ENCODE measurements around the gene CCNY.
"Not testable (repeated sequence)": the region's sequence is repeated elsewhere in the genome, so short reads cannot be mapped to it uniquely, and the experiment has no call there.

The CCNY gene

DNA sequence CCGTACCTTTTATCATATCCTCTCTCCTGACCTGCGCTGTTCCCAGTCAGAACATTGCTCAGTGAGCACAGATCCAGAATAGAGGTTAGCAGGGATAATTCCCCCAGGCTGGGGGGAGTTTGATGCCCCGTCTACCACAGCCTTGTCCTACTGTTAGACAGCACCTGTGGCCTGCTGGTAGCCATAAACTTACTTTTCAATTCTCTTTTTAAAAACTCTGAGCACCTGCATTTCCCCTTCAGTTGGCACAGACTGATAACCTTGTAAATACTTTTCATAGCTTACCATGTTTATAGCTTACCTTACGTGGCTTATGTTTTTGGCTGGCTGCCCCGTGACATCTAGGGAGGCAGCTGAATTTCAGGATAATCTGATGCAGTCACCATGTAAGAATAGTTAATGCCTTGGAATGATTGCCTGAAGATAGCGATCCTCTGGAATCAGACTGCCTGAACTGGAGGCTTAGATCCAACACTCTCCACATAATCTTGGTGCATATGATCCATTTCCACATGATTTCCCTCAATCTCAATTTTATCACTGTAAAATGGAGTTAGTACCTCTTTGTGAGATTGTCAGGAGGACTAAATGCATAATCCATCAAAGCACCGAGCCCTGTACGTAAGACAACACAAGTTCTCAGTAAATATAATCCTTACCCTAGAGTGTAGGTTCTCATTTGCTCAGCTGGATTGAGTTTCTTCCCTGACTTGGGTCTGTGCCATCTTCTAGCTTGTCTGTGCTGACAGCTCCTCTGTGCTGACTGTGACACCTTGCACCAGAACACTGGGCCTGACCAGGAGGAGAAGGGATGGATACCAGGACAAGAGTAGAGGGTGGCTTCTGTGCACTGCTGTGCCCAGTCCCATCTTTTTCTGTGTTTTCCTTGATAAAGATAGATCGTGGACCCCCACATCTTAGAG is 157.1 kb downstream of the CCNY start:
- peak; percentile 18 for DNase-seq

- no peak for DNase-seq
These were observed 159.3 kb downstream of the CCNY start for GRCh38 chr10:35495521-35496119.

GRCh38 chr10:35497909-35498308 is 161.6 kb downstream of the CCNY start:
- no peak for DNase-seq

GRCh38 chr10:35498693-35499092 is 162.4 kb downstream of the CCNY start:
- no peak for DNase-seq

DNA sequence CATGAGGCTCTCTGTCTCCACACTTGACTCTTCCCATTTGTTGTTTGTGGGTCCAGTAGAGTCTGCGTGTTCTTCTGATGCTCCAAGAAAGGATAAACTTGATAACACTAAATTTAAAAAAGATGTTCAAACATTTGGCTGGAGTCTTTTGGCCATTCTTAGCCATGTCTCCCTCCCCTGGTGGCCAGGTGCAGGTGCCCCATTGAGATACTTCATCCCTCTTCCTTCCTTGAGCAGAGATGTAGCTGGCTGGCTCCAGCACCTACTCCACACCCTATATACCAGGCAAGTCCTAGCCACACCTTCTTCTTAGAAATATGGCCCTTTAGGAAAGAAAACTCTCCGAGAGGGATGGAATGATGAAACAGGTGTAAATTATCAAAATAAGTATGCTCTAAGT is 165.6 kb downstream of the CCNY start:
- no peak for DNase-seq

GRCh38 chr10:35502692-35503091 is 166.4 kb downstream of the CCNY start:
- no peak for DNase-seq

DNA sequence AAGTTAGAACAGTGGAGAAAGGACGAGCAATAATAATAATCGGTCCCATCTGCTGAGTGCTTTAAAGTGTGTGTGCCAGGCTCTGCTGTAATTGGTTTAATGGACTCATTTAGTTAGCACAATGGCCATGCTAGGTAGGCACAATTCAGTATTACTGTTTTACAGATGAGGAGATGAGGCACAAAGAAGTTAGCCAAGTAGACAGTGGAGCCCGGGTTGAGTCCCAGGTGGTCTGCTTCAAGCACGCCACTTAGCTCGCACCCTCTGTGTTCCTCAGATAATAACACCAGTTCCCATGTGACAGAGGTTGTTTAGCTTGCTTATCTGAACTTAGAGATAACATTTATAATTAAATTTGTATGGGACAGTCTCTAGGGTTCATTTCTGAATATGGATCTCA is 167.3 kb downstream of the CCNY start:
- no peak for DNase-seq

DNA sequence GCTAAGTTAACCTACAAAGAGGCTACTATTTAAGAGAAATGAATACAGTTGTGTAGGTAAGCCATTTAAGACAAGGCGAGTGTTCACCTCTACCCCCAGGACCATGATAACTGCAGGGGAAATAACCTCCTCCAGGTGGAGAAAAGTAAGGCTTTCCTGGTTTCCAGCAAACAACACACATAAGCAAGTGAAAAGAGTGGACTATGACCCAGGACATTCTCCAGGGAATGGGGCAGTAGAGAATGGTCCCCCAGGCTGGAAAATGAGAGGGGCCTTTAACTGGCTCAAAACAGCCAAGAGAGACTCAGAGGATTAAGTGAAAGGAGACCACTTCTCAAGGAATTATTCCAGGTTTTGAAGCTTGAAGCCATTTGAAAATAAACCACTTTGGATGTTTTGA is 167.8 kb downstream of the CCNY start:
- DNase-seq = no peak

GRCh38 chr10:35505241-35505873 is 169.0 kb downstream of the CCNY start:
- DNase-seq = no peak

DNA sequence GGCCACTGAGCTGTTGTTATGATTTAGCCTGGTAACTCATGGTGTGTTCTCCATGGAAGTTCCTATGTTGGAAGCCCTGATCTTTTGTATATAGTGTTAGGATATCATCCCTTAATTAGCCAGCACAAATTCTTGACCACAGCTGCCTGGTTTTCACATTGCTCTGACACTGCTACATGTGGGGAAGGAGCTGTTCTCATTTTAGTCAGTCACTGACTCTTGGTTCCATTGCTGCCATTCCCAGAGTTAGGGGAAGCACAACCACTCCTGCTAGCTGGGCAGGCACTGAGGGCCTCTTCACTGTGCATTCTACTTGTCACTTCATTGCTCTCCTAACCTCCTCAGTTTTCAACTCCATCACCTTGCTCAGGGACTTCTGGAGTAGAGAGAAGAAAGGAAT is 170.4 kb downstream of the CCNY start:
- no peak for DNase-seq

DNA sequence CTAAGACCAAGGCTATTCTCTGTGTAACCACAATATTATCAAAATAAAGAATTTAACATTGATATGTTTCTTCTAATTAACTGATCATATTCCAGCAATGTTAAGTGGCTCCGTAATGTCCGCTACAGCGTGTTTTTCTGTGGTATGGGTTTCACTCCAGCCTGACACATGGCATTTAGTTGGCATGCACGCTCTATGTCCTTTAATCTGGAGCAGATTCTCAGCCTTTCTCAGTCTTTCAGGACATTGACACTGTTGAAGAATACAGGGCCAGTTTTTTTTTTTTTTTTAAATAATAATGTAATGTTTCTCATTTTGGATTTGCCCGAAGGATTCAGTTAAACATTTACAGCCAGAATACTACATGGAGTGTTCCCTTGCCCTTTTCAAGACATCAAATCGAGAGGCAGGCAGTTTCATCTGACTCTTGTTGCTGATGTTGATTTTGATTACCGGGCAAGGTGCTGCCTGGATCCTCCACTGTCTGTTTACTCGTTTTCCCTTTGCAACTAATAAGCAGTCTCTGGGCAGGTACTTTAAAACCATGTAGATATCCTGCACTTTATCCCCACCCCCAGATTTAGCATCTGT is 171.3 kb downstream of the CCNY start:
- DNase-seq = no peak

- no peak for DNase-seq
These were observed 172.3 kb downstream of the CCNY start for GRCh38 chr10:35508647-35509046.

GRCh38 chr10:35510891-35511290 is 174.6 kb downstream of the CCNY start:
- DNase-seq = no peak

GRCh38 chr10:35511647-35512046 is 175.3 kb downstream of the CCNY start:
- no peak for DNase-seq

GRCh38 chr10:35516102-35516670 is 179.9 kb downstream of the CCNY start:
- no peak for DNase-seq

- peak; percentile 8 for DNase-seq
These were observed 181.3 kb downstream of the CCNY start for GRCh38 chr10:35517431-35518181.

DNA sequence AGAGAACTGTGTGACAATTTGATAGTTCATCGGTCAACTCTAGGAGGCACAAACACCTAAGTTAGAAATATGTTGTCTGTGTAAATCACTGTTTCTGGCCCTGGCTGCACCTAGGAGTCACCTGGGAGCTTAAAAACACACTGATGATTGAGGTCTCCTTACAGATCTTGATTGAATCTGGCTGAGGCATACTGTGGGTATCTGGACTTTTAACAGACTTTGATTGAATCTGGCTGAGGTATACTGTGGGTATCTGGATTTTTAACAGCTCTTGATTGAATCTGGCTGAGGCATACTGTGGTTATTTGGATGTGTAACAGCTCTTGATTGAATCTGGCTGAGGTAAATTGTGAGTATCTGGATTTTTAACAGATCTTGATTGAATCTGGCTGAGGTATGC is 181.9 kb downstream of the CCNY start:
- DNase-seq = not testable (repeated sequence)

GRCh38 chr10:35520996-35521395 is 184.7 kb downstream of the CCNY start:
- no peak for DNase-seq

DNA sequence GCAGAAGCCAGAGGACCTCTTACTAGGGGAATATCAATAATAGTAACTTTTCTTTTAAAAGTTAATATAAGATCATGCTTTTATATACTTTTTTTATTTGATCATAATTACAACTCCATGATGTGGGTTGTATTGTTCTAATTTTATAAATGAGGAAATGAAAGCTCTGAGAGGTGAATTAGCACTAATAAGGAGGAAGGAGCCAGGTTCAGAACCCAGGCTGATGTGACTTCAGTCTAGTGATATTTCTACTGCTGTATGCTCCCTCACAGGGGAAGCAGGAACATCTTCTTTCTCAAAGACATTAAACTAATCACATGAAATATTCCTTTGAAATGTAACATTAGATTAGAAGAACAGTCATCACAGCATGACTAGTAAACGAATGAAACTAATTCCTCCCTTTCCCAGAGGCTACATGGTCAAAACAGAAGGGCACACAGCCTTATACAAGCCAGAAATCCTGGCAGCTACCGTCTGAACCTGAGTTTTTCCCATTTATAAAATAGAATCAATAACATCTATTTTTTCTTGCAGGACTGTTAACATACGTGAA is 187.4 kb downstream of the CCNY start:
- DNase-seq = no peak

DNA sequence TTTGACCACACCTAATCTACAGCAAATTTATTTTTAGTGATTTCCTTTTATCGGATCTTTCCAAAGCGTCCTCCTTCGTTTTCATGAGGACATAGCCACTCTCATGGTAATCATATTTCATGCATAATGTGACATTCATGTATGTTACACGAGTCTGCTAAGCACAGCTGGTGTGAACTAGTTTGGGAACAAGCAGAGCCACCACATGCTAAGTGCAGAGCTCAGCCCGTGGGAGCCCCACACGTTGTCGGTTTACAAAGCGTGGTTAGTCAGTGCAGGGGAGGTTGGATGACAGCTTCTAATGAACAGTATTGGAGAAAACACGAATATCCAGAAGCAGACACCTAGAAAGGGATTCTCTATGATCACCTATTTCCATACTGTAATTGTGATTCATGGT is 190.4 kb downstream of the CCNY start:
- peak; percentile 3 for DNase-seq

GRCh38 chr10:35532141-35532540 is 195.8 kb downstream of the CCNY start:
- DNase-seq = no peak

DNA sequence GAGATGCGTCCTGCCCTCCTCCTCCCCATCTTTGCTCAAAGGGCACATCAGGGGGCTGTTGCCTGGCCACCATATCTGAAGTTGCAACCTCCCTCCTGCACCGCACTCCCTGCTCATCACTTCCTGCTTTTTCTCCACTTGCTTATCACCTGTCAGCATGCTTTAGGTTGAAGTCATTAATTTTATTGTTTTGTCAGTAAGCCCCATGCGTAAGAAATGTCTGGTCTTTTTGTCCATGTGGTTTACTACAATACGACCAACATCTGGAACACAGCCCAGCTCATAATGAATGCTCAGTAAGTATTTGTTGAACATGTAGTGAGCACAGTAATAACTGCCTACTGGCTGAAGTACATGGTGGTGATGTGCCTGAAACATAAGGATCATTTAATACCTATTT is 197.3 kb downstream of the CCNY start:
- peak; percentile 25 for DNase-seq

Measured in fibroblast of skin of right biceps (primary cell).